Mesendoderm (in vitro differentiated cells): ENCODE data around the gene PLBD2.

Experiments used
- DNase-seq: peaks from one replicate; pipeline ENCODE4 v3.0.0; 2013
- H2AK5ac ChIP-seq: 2 replicates; pipeline ENCODE4 v1.6.1; 2013; ENCODE audit warnings: low read length, inconsistent platforms
- H2BK120ac ChIP-seq: 2 replicates; pipeline ENCODE4 v1.6.1; 2013; ENCODE audit warnings: low read depth, mild to moderate bottlenecking, low read length, moderate library complexity, mixed read lengths
- H2BK15ac ChIP-seq: replicated peaks from 2 replicates; pipeline ENCODE4 v1.6.1; 2013; ENCODE audit warnings: low read depth, mild to moderate bottlenecking, moderate library complexity
- H2BK5ac ChIP-seq: 2 replicates; pipeline ENCODE4 v1.6.1; 2013; ENCODE audit warnings: low read length, inconsistent platforms
- H3K18ac ChIP-seq: 2 replicates; pipeline ENCODE4 v1.6.1; 2013; ENCODE audit warnings: mild to moderate bottlenecking, low read length, mixed read lengths
- H3K23ac ChIP-seq: one replicate; pipeline ENCODE4 v1.6.1; 2013; ENCODE audit warnings: low read length
- H3K27ac ChIP-seq: 2 replicates; pipeline ENCODE4 v1.5.1; 2013; ENCODE audit warnings: low read depth, mild to moderate bottlenecking, inconsistent platforms, low read length, moderate library complexity
- H3K27me3 ChIP-seq: 2 replicates; pipeline ENCODE4 v1.6.1; 2013; ENCODE audit warnings: low read length, control low read depth, mild to moderate bottlenecking, inconsistent platforms; ENCODE audit not compliant: insufficient read depth, poor library complexity
- H3K36me3 ChIP-seq: 2 replicates; pipeline ENCODE4 v1.6.1; 2013; ENCODE audit warnings: low read length, inconsistent platforms; ENCODE audit not compliant: control insufficient read depth, insufficient read depth
- H3K4ac ChIP-seq: one replicate; pipeline ENCODE4 v1.6.1; 2013; ENCODE audit warnings: low read depth, mild to moderate bottlenecking, low read length, moderate library complexity
- H3K4me1 ChIP-seq: 2 replicates; pipeline ENCODE4 v1.6.1; 2013; ENCODE audit warnings: low read depth, low read length, inconsistent platforms; ENCODE audit not compliant: control insufficient read depth
- H3K4me2 ChIP-seq: 2 replicates; pipeline ENCODE4 v1.6.1; 2013; ENCODE audit warnings: low read length
- H3K4me3 ChIP-seq: 2 replicates; pipeline ENCODE4 v1.5.1; 2013; ENCODE audit warnings: mild to moderate bottlenecking, low read length
- H3K56ac ChIP-seq: one replicate; pipeline ENCODE4 v1.6.1; 2013; ENCODE audit warnings: low read length
- H3K79me1 ChIP-seq: 2 replicates; pipeline ENCODE4 v1.6.1; 2013; ENCODE audit warnings: low read length, inconsistent platforms
- H3K79me2 ChIP-seq: 2 replicates; pipeline ENCODE4 v1.6.1; 2013; ENCODE audit warnings: mild to moderate bottlenecking, low read length; ENCODE audit not compliant: control insufficient read depth, insufficient read depth
- H3K9ac ChIP-seq: 2 replicates; pipeline ENCODE4 v1.6.1; 2013; ENCODE audit warnings: low read length, inconsistent platforms
- H4K5ac ChIP-seq: one replicate; pipeline ENCODE4 v1.6.1; 2013; ENCODE audit warnings: low read length
- H4K8ac ChIP-seq: one replicate; pipeline ENCODE4 v1.6.1; 2013; ENCODE audit warnings: low read depth, mild to moderate bottlenecking, control low read depth, low read length, moderate library complexity
- WGBS: extraction: QIAGEN DNeasy Blood & Tissue Kit; methylation state at CpG from one replicate; pipeline ENCODE4 v1.1.7; 2013; ENCODE audit warnings: low lambda C conversion rate, missing lambda C conversion rate; ENCODE audit not compliant: insufficient coverage; ENCODE audit errors: extremely low coverage; 5-methylcytosine and 5-hydroxymethylcytosine counted together

The PLBD2 gene

GRCh38 chr12:113385282-113385882 lies 27.0 kb downstream of the PLBD2 start:
- Histone ChIP-seq H3K4me3 (no peak overlapping the region), H4K5ac (no peak overlapping the region), H3K18ac (no peak overlapping the region), H2BK15ac (no peak overlapping the region), H3K56ac (no peak overlapping the region), H3K36me3 (no peaks in the 10 kb centered on the region), H3K9ac (no peak overlapping the region), H3K27me3 (no peaks in the 10 kb centered on the region), H3K79me1 (no peaks in the 10 kb centered on the region), H3K23ac (no peak overlapping the region), H3K4me2 (no peak overlapping the region), H3K4ac (no peak overlapping the region), H3K4me1 (no peaks in the 10 kb centered on the region), H2BK5ac (no peak overlapping the region), H2BK120ac (no peak overlapping the region), H3K79me2 (no peaks in the 10 kb centered on the region), H2AK5ac (no peak overlapping the region), H3K27ac (no peak overlapping the region), H4K8ac (no peak overlapping the region)
- WGBS, result no CpG with 5 or more reads among the region's 6 CpGs
- no peak for DNase-seq

GRCh38 chr12:113386866-113387566 lies 28.6 kb downstream of the PLBD2 start:
- Histone ChIP-seq H2AK5ac (no peak overlapping the region), H3K56ac (no peak overlapping the region), H3K27ac (no peak overlapping the region), H3K4ac (no peak overlapping the region), H3K4me1 (no peaks in the 10 kb centered on the region), H2BK15ac (no peak overlapping the region), H2BK120ac (no peak overlapping the region), H3K27me3 (no peaks in the 10 kb centered on the region), H3K36me3 (no peaks in the 10 kb centered on the region), H2BK5ac (no peak overlapping the region), H3K18ac (no peak overlapping the region), H3K79me1 (no peaks in the 10 kb centered on the region), H3K4me2 (no peak overlapping the region), H4K8ac (no peak overlapping the region), H3K4me3 (no peak overlapping the region), H3K9ac (no peak overlapping the region), H3K23ac (no peak overlapping the region), H3K79me2 (no peaks in the 10 kb centered on the region), H4K5ac (no peak overlapping the region)
- WGBS, result no CpG with 5 or more reads among the region's 12 CpGs
- DNase-seq, result no peak

GRCh38 chr12:113387631-113388030 lies 29.2 kb downstream of the PLBD2 start:
- Histone ChIP-seq H3K56ac (no peak overlapping the region), H2BK5ac (no peak overlapping the region), H3K4me3 (no peak overlapping the region), H3K9ac (no peak overlapping the region), H4K8ac (no peak overlapping the region), H3K4ac (no peak overlapping the region), H3K79me1 (no peaks in the 10 kb centered on the region), H2AK5ac (no peak overlapping the region), H4K5ac (no peak overlapping the region), H2BK15ac (no peak overlapping the region), H3K27ac (no peak overlapping the region), H3K18ac (no peak overlapping the region), H3K4me2 (no peak overlapping the region), H3K36me3 (no peaks in the 10 kb centered on the region), H3K4me1 (no peaks in the 10 kb centered on the region), H3K79me2 (no peaks in the 10 kb centered on the region), H2BK120ac (no peak overlapping the region), H3K23ac (no peak overlapping the region), H3K27me3 (no peaks in the 10 kb centered on the region)
- whole genome bisulfite sequencing, result no CpG with 5 or more reads among the region's 11 CpGs
- DNase-seq, result no peak

GRCh38 chr12:113388351-113388750 lies 30.0 kb downstream of the PLBD2 start:
- H3K4me2 ChIP-seq, result no peak overlapping the region
- H4K5ac ChIP-seq, result no peak overlapping the region
- H2AK5ac ChIP-seq, result no peak overlapping the region
- no peak overlapping the region for H2BK5ac ChIP-seq
- H3K27me3 ChIP-seq, result no peaks in the 10 kb centered on the region
- DNase-seq, result no peak
- no peak overlapping the region for H3K23ac ChIP-seq
- H3K4ac ChIP-seq, result no peak overlapping the region
- H3K18ac ChIP-seq, result no peak overlapping the region
- no peak overlapping the region for H3K56ac ChIP-seq
- no peaks in the 10 kb centered on the region for H3K4me1 ChIP-seq
- H3K79me1 ChIP-seq, result no peaks in the 10 kb centered on the region
- no peaks in the 10 kb centered on the region for H3K36me3 ChIP-seq
- H2BK120ac ChIP-seq, result no peak overlapping the region
- no peak overlapping the region for H3K9ac ChIP-seq
- H3K27ac ChIP-seq, result no peak overlapping the region
- WGBS, result no CpG with 5 or more reads among the region's 14 CpGs
- no peaks in the 10 kb centered on the region for H3K79me2 ChIP-seq
- no peak overlapping the region for H2BK15ac ChIP-seq
- H4K8ac ChIP-seq, result no peak overlapping the region
- no peak overlapping the region for H3K4me3 ChIP-seq

GRCh38 chr12:113390064-113391043 lies 32.0 kb downstream of the PLBD2 start:
- H3K79me2 ChIP-seq, result no peaks in the 10 kb centered on the region
- no peak overlapping the region for H3K4me3 ChIP-seq
- H3K9ac ChIP-seq, result no peak overlapping the region
- no peak overlapping the region for H3K56ac ChIP-seq
- H2BK15ac ChIP-seq, result no peak overlapping the region
- 100% methylated on average over 3 of the region's 6 CpGs for WGBS
- H3K4me1 ChIP-seq, result no peaks in the 10 kb centered on the region
- no peak overlapping the region for H3K18ac ChIP-seq
- no peak overlapping the region for H3K23ac ChIP-seq
- H3K4me2 ChIP-seq, result no peak overlapping the region
- DNase-seq, result no peak
- no peak overlapping the region for H2BK5ac ChIP-seq
- H3K4ac ChIP-seq, result no peak overlapping the region
- H3K36me3 ChIP-seq, result no peaks in the 10 kb centered on the region
- H3K27me3 ChIP-seq, result no peaks in the 10 kb centered on the region
- no peak overlapping the region for H2BK120ac ChIP-seq
- no peak overlapping the region for H3K27ac ChIP-seq
- no peaks in the 10 kb centered on the region for H3K79me1 ChIP-seq
- no peak overlapping the region for H2AK5ac ChIP-seq
- H4K8ac ChIP-seq, result no peak overlapping the region
- H4K5ac ChIP-seq, result no peak overlapping the region
